HCT116 (cell line): ENCODE results near the gene SPRR5. TPM values are rescaled to one million over a fixed set of nuclear protein-coding genes. Genes with fewer than 3 reads are reported as not detected.

ENCODE experiments used
- ATAC-seq: fragments of 200-7000 bp; cut with Tn5 transposase; 2 replicates; pipeline ENCODE4 v1.9.1; 2020; ENCODE audit warnings: mild to moderate bottlenecking, moderate library complexity
- BruUV-seq: library from RNA; stranded (reverse); fragments of 400-500 nt; replicated peaks from 2 replicates; lab custom pipeline; 2021; lab: Mats Ljungman, UMichigan
- CTCF ChIA-PET: fragments of 300-600 bp; sonication (Branson Sonifier 250); formaldehyde crosslinking; loops from one replicate; lab custom pipeline; 2021; ENCODE audit warnings: antibody characterized with exemption; lab: Charles Lee
- POLR2A ChIA-PET: fragments of 300-600, 350-600 bp; sonication (Branson Sonifier 250); formaldehyde crosslinking; loops from one replicate; lab custom pipeline; 2021; ENCODE audit warnings: antibody characterized with exemption; lab: Charles Lee
- RAD21 ChIA-PET, 2 experiments: fragments of 300-600 bp; sonication (Branson Sonifier 250); formaldehyde crosslinking; loops; one replicate each; lab custom pipeline; 2023; ENCODE audit warnings: low total read pairs in 2 of 2; ENCODE audit not compliant: uncharacterized antibody in 2 of 2, unreplicated experiment in 2 of 2, low non-redundant PET in 1 of 2; lab: Charles Lee
- DNase-seq: peaks from one replicate; pipeline ENCODE4 v3.0.0-alpha.2; 2010; ENCODE audit warnings: low read depth, low spot score
- H2AFZ ChIP-seq: fragments of 200-600 bp; shearing (Covaris generic), sonication (generic); 2 replicates; pipeline ENCODE4 v1.6.1; 2017; ENCODE audit warnings: low read depth, mixed run types, mixed read lengths, antibody characterized with exemption, low read length; ENCODE audit not compliant: poor library complexity, severe bottlenecking
- H3K27ac ChIP-seq: 2 replicates; pipeline ENCODE4 v1.5.1; 2012; ENCODE audit warnings: low read depth, low read length
- H3K27me3 ChIP-seq: fragments of 200-600 bp; sonication (generic); 2 replicates; pipeline ENCODE4 v1.6.1; 2016; ENCODE audit warnings: mixed run types, low read length, mixed read lengths; ENCODE audit not compliant: insufficient read depth
- H3K36me3 ChIP-seq, 2 experiments: fragments of 200-500 bp in 1 of 2; fragments of 200-600 bp in 1 of 2; sonication (Bioruptor generic) in 1 of 2; sonication (generic) in 1 of 2; 2 replicates each; pipeline versions ENCODE4 v1.5.1 to v1.6.1; 2014 to 2016; ENCODE audit warnings: low read length in 2 of 2, inconsistent platforms in 1 of 2, mixed read lengths in 1 of 2, mixed run types in 1 of 2; ENCODE audit not compliant: insufficient read depth in 2 of 2, control insufficient read depth in 1 of 2
- H3K4me1 ChIP-seq, 2 experiments: fragments of 200-600 bp in 1 of 2; sonication (generic) in 1 of 2; 2 replicates each; pipeline versions ENCODE4 v1.5.1 to v1.6.1; 2012 to 2017; ENCODE audit warnings: low read length in 2 of 2, inconsistent platforms in 1 of 2, mild to moderate bottlenecking in 1 of 2, mixed read lengths in 1 of 2, mixed run types in 1 of 2, moderate library complexity in 1 of 2; ENCODE audit not compliant: insufficient read depth in 2 of 2, control insufficient read depth in 1 of 2
- H3K4me2 ChIP-seq: fragments of 200-600 bp; sonication (generic); 2 replicates; pipeline ENCODE4 v1.6.1; 2017; ENCODE audit warnings: mixed run types, low read length, mixed read lengths
- H3K4me3 ChIP-seq, 2 experiments: fragments of 200-600 bp in 1 of 2; sonication (generic) in 1 of 2; replicated peaks in 1 of 2; 2 replicates each; pipeline ENCODE4 v1.5.1; 2011 to 2016; ENCODE audit warnings: low read length in 2 of 2, control low read depth in 1 of 2, low read depth in 1 of 2, mild to moderate bottlenecking in 1 of 2, mixed read lengths in 1 of 2, mixed run types in 1 of 2
- H3K79me2 ChIP-seq: fragments of 200-600 bp; sonication (generic); 2 replicates; pipeline ENCODE4 v1.6.1; 2017; ENCODE audit warnings: mild to moderate bottlenecking, mixed run types, low read length, moderate library complexity, mixed read lengths; ENCODE audit not compliant: insufficient read depth
- H3K9ac ChIP-seq: fragments of 200-600 bp; sonication (generic); 2 replicates; pipeline ENCODE4 v1.6.1; 2016; ENCODE audit warnings: low read length, mixed read lengths
- H3K9me2 ChIP-seq: fragments of 200-600 bp; sonication (generic), shearing (Covaris generic); 2 replicates; pipeline ENCODE4 v1.6.1; 2017; ENCODE audit warnings: mixed run types, mild to moderate bottlenecking, moderate library complexity; ENCODE audit not compliant: insufficient read depth
- H3K9me3 ChIP-seq, 2 experiments: fragments of 200-500 bp in 1 of 2; fragments of 200-600 bp in 1 of 2; sonication (Bioruptor generic) in 1 of 2; sonication (generic) in 1 of 2; 2 replicates each; pipeline ENCODE4 v1.6.1; 2014 to 2017; ENCODE audit warnings: low read length in 2 of 2, mixed read lengths in 2 of 2, inconsistent platforms in 1 of 2, low read depth in 1 of 2, mild to moderate bottlenecking in 1 of 2, mixed run types in 1 of 2, moderate library complexity in 1 of 2; ENCODE audit not compliant: control insufficient read depth in 1 of 2, insufficient read depth in 1 of 2
- H4K20me1 ChIP-seq: fragments of 200-600 bp; sonication (generic), shearing (Covaris generic); 2 replicates; pipeline ENCODE4 v1.6.1; 2017; ENCODE audit warnings: mixed run types, mild to moderate bottlenecking, moderate library complexity; ENCODE audit not compliant: insufficient read depth
- CBX3 ChIP-seq: IDR thresholded peaks from 2 replicates; pipeline ENCODE4 v1.6.1; 2012; ENCODE audit warnings: low read depth
- EGR1 ChIP-seq: IDR thresholded peaks from 2 replicates; pipeline ENCODE4 v1.6.1; 2012; ENCODE audit warnings: low read depth
- EZH2phosphoT487 ChIP-seq: fragments of 200-600 bp; IDR thresholded peaks from 2 replicates; pipeline ENCODE4 v1.6.1; 2018; ENCODE audit warnings: antibody characterized with exemption, borderline replicate concordance
- POLR2A ChIP-seq: IDR thresholded peaks from 2 replicates; pipeline ENCODE4 v1.7.0; 2011; ENCODE audit warnings: borderline replicate concordance; ENCODE audit not compliant: insufficient read depth, insufficient read length; ENCODE audit errors: extremely low read depth
- REST ChIP-seq: IDR thresholded peaks from 2 replicates; pipeline ENCODE4 v1.6.1; 2012; ENCODE audit warnings: low read depth
- ZBTB33 ChIP-seq: IDR thresholded peaks from 2 replicates; pipeline ENCODE4 v1.6.1; 2011; ENCODE audit warnings: mild to moderate bottlenecking, low read length, moderate library complexity; ENCODE audit not compliant: insufficient replicate concordance; ENCODE audit errors: extremely low read depth
- ZNF274 ChIP-seq: fragments of 200-500 bp; sonication (Bioruptor generic); IDR thresholded peaks from 2 replicates; pipeline ENCODE4 v1.6.1; 2014; ENCODE audit warnings: mild to moderate bottlenecking, low read depth, low read length, inconsistent platforms
- intact Hi-C: fragments of 100-400 bp; cut with micrococcal nuclease; formaldehyde crosslinking; loops from 2 replicates; pipeline ENCODE4 v1.10.0; 2022
- total RNA-seq: library from RNA; stranded (reverse); gene quantifications from one replicate; pipeline ENCODE4 v1.2.1, GENCODE V29; 2021; ENCODE audit not compliant: unreplicated experiment

Gene SPRR5
- total RNA-seq, 1 experiment from 2014 or later, result not detected

DNA sequence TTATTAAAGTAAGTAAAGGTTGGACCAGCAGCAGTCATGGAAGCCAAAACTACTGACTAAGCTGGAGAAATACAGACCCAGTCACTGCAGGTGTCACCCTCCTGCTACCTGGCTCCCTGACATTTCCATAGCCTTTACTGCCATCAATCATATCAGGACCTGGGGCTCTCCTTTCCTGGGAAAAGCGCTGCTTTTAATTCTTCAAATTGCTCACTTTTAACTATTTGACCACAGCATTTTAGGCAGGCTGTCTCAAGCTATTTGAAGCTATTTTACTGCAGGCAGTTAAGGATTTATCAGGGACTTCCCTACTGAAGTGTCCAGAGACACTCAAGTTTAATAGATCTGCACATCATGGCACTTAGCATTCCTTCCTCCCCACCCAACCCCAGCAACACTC lies 34.5 kb upstream of the SPRR5 start (continued):
- no peak for TF ChIP-seq ZNF274
- TF ChIP-seq ZBTB33, result no peak
- no peak for TF ChIP-seq CBX3
- TF ChIP-seq POLR2A, result no peak
- TF ChIP-seq EZH2phosphoT487, result no peak

DNA sequence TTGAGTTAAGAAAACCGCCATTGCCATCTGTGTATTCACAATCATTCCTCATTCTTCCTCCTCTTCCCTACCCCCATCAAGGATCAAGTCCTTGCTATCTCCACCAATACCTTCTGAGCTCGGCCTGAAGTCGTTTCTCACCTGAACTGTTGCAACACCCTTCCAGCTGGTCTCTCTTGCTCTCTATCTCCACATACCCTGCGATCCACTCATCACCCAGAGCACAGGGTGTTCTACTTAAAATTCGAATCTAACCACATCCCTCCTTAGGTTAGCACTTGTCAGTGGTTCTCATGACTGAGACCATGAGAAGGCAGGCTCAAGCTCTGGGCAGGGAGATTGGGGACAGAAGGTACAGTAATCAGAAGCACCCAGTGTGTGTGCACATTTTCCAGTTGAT lies 34.1 kb upstream of the SPRR5 start:
- Histone ChIP-seq H3K36me3 (no peaks in the 10 kb centered on the region), H3K4me2 (no peak overlapping the region), H3K79me2 (no peaks in the 10 kb centered on the region), H3K27ac (no peak overlapping the region), H2AFZ (no peak overlapping the region), H3K4me1 (peaks cover 0 to 6% of the 10 kb centered on the region in 2 experiments; a peak in 1 of 4 replicates), H3K9me2 (no peaks in the 10 kb centered on the region), H3K4me3 (no peak overlapping the region), H3K9ac (no peak overlapping the region), H3K9me3 (no peaks in the 10 kb centered on the region), H3K27me3 (peaks cover 35% of the 10 kb centered on the region), H4K20me1 (no peaks in the 10 kb centered on the region)
- intact Hi-C loops, result no loop called here
- TF ChIP-seq EGR1 (no peak), REST (no peak)
- CTCF ChIA-PET, result interaction anchor here (0.7 to 1.2 kb wide), 2 partner anchors 13 to 35 kb away, joined by 4 read pairs; partner anchors contain the start of gene SMCP
- RAD21 ChIA-PET, result no interaction called here
- POLR2A ChIA-PET, result no interaction called here
- DNase-seq (no peak), ATAC-seq (no peak)
- no TSS peak for BruUV-seq
